Activated CD4-positive, alpha-beta T cell treated with anti-CD3 and anti-CD28 coated beads for 4 hours (primary cell): Measurements from ENCODE around the gene SMYD5.

ENCODE experiments used
- DNase-seq, 2 donors: peaks; one replicate each; pipeline ENCODE4 v3.0.0-alpha.2; 2020

The SMYD5 gene

DNA sequence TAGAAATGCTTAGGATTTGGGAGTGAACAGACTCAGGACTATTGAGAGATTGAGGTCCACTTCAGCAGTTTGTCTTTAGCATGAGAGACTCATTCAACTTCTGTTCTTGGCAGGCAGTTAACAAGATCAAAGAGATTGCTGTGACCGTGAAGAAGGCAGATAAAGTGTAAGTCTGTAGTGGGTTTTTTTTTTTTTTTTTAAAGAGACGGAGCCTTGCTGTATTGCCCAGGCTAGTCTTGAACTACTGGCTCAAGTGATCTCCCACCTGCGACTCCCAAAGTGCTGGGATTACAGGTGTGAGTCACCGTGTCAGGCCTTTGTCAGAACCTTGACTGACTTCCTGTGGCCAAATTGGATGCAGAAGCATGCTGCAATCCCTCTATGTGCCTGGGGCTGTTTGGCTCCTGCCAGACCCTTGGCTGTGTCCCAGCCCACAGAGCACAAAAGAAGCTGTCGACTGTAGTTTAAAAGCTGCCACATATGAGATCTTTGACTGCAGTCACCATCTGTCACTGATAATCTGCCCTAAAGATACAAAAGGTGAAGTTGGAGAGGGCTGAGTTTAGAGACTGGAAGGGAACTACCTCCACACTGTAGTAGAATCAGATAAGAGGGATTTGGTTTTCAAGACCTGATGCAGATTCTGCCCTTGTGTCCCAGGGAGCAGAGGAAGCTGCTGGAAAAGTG lies 30.0 kb downstream of the SMYD5 start:
- no peak for DNase-seq

DNA sequence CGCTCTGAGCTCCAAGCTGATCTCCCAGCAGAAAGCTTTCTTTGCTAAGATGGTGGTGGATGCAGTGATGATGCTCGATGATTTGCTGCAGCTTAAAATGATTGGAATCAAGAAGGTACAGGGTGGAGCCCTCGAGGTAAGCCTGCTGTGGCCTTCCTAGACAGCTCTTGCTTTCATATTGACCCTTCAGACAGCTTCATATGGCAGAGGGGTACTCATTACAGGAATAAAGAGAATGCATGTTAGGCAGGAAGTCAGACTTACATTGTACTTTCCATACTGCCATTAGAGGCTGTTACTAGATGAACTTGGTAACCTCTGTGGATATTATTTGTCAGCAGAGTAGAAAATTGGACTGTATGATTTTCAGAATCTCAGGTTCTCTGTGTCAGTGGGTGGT lies 30.5 kb downstream of the SMYD5 start:
- DNase-seq = no peak

DNA sequence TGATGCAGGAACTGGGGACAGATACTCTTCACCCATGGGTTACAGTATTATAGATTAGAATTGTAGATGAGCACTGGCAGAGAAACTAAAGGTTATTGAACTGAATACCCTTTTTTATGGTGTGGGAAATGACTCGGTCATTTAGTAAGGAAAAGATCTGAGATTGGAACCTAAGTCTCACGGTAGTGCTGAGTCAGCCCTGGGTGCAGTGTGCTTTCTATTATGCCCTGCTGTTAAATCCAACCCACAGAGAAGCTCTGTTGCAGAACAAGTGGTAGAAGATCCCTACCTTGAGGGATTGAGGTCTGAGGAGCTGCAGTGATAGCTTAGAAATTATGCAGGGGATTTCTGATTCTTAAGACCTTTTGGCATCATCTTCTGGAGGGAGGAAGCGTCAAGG lies 32.8 kb downstream of the SMYD5 start:
- DNase-seq = no peak

DNA sequence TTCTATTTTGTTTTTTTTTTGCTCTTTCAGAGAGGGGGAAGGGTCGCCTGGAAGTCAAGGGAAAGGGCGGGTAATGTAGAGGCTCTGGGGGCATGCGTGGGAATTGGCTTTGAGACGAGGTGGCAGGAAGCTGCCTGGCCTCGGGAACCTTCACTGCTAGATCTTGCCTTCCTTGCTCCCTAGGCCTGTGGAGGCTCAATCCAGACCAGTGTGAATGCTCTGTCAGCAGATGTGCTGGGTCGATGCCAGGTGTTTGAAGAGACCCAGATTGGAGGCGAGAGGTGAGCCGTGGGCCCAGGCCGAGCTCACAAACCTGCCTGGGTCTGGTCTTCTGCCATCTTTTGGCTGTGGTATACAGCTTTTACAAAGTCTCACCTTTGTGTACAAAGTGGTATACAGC lies 35.6 kb downstream of the SMYD5 start:
- DNase-seq = no peak

DNA sequence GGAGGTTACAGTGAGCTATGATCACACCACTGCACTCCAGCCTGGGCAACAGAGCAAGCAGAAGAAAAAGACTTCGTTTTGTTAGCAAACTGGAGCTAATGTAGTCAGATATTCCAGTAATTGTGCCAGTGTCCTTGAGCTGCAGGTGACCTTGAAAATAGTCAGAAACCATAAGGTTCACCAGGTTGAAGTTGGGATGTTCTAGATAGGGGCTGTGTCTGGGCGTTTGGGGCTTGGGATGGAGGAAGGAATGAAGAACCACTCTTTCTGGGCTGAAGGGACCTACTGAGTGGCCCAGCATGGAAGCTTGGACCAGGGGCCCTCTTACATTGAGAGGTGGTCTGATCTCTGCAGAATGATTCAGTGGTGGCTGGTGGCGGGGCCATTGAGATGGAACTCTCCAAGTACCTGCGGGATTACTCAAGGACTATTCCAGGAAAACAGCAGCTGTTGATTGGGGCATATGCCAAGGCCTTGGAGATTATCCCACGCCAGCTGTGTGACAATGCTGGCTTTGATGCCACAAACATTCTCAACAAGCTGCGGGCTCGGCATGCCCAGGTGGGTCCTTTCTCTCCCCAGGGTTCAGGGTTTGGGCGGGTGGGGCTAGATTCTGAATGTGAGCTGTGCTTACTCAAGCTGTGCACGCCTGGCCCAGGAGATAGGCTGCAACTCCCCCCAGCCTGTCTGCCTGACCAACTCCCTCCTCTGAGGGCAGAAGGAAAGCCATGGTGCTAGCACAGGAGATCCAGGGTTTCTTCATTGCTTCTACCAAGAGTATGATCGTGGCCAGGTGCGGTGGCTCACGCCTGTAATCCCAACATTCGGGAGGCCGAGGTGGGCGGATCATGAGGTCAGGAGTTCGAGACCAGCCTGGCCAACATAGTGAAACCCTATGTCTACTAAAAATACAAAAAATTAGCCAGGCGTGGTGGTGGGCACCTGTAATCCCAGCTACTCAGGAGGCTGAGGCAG lies 37.1 kb downstream of the SMYD5 start:
- DNase-seq = no peak

DNA sequence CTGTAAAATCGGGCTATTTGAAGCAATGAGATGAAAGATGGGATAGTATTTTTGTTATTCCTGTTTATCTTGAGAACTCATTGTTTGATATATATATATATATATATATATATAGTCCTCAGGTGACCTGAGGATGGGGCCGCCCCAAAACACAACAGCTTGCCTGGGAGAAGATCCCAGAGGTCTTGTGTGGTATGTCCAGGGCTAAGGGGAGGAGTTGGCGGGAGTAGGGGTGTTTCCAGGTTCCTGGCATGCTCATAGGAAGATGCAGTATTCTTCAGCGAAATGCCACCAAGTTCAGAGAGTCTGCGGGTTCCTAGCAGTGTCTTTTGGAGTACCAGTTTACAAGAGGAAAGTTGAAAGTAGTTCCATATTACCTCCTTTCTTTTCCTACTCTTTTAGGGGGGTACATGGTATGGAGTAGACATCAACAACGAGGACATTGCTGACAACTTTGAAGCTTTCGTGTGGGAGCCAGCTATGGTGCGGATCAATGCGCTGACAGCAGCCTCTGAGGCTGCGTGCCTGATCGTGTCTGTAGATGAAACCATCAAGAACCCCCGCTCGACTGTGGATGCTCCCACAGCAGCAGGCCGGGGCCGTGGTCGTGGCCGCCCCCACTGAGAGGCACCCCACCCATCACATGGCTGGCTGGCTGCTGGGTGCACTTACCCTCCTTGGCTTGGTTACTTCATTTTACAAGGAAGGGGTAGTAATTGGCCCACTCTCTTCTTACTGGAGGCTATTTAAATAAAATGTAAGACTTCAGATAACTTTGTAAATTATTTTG lies 38.4 kb downstream of the SMYD5 start:
- DNase-seq = no peak

DNA sequence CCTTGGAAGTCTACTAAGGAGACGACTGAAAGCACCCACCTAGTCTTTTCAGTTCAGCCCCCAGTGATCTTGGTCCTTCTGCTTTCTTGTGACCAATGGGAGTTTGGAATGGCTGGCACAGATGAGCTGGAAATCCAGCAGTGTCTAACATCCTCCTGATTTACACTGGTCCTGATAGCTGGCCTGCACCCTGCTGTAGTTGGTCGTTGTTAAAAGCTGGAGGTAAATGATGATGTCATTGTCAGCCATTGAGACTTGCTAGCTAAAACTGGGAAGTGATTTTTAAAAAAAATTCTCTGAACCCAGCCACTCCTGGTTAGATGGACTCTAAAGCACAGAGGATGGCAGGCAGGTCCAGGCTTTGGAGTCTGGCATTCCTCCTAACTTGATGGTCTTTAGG lies 39.4 kb downstream of the SMYD5 start:
- no peak for DNase-seq

DNA sequence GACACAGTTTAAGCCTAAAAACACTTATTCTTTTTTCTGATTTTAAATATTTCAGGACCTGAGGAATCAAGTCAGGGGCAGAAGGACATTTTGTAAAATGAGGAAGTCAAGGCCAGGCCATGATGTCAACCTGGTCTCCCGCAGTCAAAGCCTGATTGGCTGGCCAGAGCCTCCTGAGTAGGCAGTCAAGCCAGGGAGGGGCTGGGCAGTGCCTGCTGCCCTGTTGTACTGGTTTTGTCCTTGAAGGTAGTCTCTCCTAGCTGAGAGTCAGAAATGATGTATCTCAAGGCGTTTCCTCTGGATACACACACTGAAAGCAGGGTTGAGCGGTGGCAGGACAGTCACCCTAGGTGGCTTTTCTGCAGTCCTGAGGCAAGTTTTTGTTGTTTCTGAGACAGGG lies 39.9 kb downstream of the SMYD5 start:
- DNase-seq = no peak

DNA sequence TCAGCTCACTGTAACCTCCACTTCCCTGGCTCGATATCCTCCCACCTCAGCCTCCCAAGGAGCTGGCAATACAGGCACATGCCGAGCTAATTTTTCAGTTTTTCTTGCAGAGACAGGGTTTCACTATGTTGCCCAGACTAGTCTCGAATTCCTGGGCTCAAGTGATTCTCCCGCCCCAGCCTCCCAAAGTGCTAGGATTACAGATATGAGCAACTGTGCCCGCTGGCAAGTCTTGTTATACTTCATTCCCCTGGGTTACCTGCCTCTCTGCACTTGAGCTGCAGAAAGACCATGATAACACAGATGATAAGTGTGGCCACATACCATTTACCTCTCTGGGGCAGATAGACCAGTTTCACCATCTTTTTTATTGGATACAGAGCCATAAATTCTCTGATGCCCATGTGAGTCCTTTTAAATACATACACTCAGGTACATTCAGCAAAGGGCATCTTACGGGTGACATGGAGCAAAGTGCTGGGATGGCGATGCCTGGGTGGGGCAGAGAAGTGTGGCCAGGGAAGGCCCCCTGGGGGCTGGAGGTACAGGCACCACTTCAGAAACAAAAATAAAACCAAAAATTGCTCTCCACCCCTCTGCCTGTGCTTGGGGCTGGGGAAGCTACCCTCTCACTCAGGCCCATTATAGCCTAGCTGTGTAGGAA lies 40.4 kb downstream of the SMYD5 start:
- DNase-seq = no peak

DNA sequence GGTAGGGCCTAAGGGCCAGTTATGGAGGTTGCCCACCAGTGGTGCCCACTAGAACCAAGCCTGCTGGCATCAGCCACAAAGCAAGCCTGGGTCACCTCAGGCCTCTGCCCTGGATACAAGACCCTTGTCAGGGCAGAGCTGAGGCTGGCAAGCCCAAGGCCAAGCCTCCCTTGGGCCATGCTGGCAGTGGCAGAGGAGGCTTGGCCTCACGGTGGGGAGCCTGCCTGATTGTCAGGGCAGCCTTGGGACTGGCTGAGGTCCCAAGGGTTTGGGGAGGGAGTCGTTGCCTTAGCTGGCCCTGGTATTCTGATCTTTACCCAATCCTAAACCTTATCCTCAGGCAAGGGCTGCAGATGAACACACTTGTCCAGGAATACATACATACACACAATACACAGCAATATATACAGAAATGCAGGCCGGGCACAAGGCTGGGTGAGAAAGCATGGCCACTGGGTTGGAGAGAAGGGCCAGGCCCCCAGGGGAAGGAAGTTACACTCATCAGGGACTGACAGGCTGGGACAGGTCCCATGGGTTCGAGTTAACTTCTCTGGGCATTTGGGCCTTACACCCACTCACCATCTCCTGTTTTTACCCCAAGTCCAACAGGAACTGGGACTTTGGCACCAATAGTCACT lies 41.1 kb downstream of the SMYD5 start:
- DNase-seq = no peak

DNA sequence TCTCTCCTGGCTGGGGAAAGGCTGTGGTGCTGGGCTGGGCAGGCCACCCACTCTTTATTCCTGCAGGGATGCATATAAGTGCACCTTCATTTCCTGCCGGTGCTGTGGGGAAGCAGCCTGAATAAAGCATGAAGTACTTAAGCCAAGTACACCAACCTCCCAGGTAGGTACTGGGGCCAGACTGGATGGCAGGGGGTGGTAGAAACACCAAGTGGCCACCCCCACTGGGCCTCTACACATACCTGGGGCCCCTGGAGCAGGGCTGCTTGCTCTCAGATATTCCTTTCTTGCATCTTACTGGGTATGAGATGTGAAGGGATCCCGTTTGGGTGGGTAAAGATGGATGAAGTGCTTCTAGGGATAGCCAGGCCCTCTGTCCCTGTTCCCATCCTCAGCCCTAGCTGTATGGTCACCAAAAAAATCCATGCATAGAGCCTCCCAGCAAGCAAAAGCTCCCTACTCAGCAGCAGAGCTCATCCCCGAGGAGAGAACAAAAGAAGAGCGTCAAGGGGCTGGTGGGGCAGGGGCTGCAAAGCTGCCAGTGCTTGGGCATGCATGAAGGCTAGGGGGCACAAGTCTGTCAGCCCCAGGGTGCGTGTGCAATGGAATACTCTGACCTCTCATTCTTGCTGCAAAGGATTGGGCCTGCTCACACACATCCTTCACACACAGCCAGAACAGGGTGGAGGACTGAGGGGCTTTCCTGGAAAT lies 42.0 kb downstream of the SMYD5 start:
- no peak for DNase-seq

DNA sequence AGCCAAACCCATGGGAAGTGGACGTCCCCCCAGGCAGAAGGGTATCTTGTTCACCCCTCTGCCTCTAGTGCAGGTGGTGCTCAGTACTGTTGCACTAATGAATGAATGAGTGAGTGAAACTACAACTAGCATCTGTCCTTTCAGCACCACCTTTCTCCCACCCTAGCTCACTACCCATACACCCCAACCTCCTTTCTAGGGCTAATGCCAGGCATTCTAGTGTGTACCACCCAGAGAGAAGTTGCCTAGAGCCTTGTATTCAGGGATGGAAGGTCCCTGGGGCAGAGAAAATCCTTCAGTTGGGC lies 42.5 kb downstream of the SMYD5 start:
- no peak for DNase-seq

DNA sequence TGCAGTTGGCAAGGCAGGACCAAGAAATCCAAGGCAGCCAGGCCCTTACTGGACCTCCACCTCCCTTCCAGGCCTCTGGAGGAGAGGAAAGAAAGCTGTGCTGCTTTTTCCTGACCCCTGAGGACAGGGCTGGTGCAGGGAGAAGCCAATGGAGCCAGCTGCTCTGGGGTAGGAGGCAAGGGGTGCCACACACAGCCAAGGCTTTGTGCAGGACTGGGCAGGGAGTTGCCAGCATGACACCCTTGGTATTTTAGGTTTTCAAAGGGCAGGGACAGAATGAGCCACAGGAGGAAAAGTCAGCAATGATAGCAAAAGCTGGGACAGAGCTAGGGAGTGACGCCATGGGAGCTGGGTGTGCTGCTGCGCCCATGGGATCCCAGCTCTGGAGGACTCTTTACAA lies 43.0 kb downstream of the SMYD5 start:
- DNase-seq = no peak

DNA sequence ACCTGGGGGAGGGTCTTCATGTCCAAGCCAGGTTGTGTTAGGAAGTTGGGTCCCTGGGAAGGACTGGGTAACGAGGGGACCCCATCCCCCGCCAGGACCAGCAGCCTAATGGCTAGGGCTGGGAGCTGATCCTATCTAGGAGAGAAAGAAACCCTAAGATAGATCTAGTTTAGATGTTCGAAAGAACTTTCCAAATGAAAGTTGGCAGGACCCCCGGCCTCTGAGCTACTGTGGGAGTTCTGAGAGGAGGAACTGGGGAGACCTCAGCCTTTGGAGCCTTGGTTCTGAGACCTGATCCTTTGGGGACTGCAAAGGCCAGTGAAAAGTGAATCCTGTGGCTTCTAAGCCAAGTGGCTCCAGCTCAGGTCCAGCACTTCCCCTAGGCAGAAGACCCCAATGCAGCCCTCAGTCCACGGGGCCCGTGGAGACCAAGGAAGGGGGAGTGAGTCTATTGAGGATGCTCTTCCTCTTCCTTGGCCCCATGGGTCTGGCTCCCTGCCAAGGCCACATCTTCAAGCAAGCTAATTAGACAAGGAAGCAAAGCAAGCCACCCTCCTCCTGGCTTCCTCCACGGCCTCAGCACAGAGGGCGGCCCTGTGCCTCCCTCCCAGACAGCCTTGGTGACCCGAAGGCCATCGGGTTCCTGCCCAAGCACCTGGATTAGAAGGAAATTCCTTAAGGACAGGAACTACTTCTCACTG lies 43.5 kb downstream of the SMYD5 start:
- no peak for DNase-seq

DNA sequence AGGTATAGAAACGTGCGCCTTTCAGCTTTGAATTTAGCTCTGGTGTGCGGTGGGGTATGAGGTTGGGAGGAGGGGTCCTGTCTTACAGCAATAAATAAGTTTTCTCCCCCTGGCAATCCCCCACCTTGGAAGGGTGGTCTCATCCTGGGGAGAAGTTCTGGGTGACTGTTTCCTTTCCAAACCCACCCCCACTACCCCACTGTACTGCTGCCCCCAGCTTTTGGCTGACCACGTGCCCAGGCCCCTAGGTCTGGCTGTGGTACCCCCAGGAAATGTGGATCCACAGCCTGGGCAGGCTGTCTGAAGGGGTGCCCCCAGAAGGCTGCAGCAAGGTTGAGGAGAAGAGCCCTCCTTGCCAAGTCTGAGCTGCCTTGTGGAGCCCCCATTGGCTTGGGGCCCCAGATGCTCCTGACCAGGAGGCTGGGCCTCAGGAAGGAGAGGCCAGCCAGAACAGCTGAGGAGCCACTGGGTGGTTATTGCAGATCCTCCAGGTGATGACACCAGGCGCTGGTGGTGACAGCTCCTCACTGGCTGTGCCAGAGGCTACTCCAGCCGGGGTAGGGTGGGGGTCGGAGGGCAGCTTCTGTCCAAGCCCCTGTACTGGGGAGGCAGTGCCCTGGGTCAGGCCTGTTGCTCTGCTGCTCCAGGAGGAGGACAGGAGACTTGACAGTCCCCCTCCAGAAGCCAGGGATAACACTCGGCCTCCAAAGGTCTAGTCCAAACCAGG lies 44.3 kb downstream of the SMYD5 start:
- no peak for DNase-seq

DNA sequence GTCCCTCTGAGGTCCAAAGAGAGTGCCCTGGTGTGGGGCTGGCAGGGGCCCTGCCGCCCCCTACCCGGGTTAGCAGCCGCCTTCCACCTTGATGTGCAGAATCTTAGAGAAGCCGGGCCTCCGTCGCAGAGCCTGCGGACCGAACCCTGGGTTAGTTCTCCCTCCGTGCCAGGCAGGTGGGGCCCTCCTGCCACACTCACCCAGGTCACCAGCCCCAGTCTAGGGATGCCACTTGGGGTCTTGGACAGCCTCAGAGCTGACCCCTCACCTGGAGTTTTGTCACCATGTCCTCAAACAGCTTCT lies 44.8 kb downstream of the SMYD5 start:
- DNase-seq = no peak

DNA sequence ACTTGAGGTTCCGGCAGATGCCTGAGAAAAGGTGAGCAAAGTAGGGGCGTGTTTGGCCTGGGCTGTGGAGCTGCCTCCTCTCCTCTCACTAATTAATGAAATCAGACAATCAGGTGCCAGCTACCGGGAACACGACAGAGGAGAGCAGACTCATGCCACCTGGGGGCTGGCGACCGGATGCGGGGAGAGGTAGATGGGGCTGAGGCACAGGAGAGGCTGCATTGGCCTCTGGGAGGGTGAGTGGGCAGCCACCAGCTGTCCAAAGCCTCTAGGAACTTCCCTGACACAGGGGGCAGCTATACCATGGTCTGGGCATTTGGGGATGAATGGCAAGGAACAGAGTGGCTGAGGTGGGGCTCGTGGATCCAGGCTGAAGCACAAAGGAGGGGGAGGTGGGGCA lies 45.2 kb downstream of the SMYD5 start:
- no peak for DNase-seq

DNA sequence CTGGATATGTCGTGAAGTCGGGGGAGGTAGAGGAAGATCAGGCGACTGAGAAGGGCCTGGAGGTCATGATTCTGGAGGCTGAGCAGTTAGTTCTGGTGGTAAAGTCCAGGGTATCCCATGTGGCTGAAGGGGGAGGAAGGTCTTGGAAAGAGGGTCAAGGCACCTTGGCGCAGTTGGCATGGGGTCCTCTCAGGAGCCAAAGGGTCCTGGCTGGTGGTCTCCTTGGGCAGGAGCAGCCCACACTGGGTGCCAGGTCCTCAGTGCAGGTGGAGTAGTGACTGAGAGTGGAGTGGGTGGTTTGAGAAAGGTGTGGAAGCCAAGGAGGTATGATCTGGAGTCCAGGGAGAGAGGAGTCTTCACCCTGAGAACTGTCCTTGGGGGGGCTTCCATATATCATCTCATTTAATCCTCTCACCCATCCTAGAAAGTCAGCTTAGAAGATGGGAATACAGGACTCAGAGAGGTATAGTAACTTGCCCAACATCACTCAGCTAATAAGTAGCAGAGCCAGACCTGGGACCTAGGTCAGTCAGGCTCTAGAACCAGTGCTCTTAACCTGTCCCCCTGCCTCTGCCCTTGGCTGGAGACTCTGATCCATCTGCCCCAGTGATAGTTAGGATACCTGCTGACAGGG lies 45.8 kb downstream of the SMYD5 start:
- DNase-seq = no peak

DNA sequence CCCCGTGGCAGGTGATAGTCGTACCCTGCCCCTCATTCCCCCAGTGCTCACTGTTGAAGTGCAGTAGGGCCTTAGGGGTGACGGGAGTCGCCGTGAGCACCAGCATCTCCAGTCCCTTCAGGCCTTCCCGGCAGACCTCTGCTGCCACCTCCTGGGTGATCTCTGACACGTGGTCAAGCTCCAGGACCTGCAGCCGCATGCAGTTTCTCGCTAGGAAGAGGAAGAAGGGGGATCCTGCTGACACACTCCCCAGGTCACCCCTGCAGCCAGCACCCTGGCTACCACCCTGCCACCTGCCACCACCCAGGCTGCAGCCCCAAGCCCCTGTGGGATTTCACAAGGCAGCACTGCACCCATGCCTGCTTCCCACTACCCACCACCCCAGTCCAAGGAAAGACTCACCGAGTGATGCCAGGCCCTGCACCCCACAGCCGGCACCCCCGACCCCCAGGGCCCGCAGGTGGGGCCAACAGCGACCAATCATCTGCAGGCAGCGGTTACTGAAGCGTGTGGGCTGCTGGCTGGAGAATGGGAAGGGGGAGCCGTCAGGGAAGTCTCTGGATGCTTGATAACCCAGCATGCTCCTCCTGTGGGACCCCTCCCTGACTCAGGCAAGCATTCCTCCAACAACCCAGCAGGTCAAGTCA lies 46.4 kb downstream of the SMYD5 start:
- DNase-seq = no peak
